ENCODE results near the gene RASGEF1C. TPM values are rescaled to one million over a fixed set of nuclear protein-coding genes. Genes with fewer than 3 reads are reported as not detected.

The RASGEF1C gene
- total RNA-seq, 2 experiments from 2014 or later = not detected

- H3K4me1 Mint-ChIP-seq (ENCODE audit: low read depth) = no peaks in the 10 kb centered on the region
- CTCF ChIA-PET = no interaction called here
- ATAC-seq (ENCODE audit: poor library complexity) (no peak), DNase-seq (peak in 1 of 14 experiments; percentile 12)
- POLR2A ChIA-PET = no interaction called here
- no peaks in the 10 kb centered on the region for H3K9me3 Mint-ChIP-seq
- TF ChIP-seq CTCF (IDR thresholded peaks at IDR 0.05) = no peak
- Histone ChIP-seq H3K27ac (ENCODE audit: low read depth in 1 of 2, low read length in 2 of 2) (no peak overlapping the region), H3K36me3 (ENCODE audit: insufficient read depth, low read length) (no peaks in the 10 kb centered on the region), H3K9me3 (ENCODE audit: control insufficient read depth in 1 of 2, insufficient read depth in 1 of 2, low read length in 2 of 2) (no peaks in the 10 kb centered on the region), H3K27me3 (ENCODE audit: control insufficient read depth in 1 of 2, insufficient read depth in 2 of 2, low read length in 2 of 2) (peaks cover 0 to 4% of the 10 kb centered on the region in 2 experiments), H3K4me1 (ENCODE audit: insufficient read depth, low read length) (peaks cover 3% of the 10 kb centered on the region), H3K4me3 (ENCODE audit: low read length) (no peak overlapping the region)
- intact Hi-C loops (cut with DNase I, micrococcal nuclease) = loop anchor here in 1 of 2 experiments (5.0 kb wide), 2 partner anchors 188 to 992 kb away; no protein-coding TSS in a partner anchor
- H3K36me3 Mint-ChIP-seq (ENCODE audit: low read depth) = no peaks in the 10 kb centered on the region
- H3K27me3 Mint-ChIP-seq = peaks cover 12% of the 10 kb centered on the region
- H3K4me3 Mint-ChIP-seq = no peak overlapping the region
- no peak overlapping the region for H3K27ac Mint-ChIP-seq
These were observed 79.5 kb downstream of the RASGEF1C start for GRCh38 chr5:180129291-180130190.

- peaks cover 12% of the 10 kb centered on the region for H3K27me3 Mint-ChIP-seq
- H3K36me3 Mint-ChIP-seq (ENCODE audit: low read depth) = no peaks in the 10 kb centered on the region
- H3K4me3 Mint-ChIP-seq = no peak overlapping the region
- POLR2A ChIA-PET = no interaction called here
- no peak for ATAC-seq (ENCODE audit: poor library complexity)
- no peaks in the 10 kb centered on the region for H3K9me3 Mint-ChIP-seq
- H3K27ac ChIP-seq (ENCODE audit: low read depth in 1 of 2, low read length in 2 of 2) = no peak overlapping the region
- no peaks in the 10 kb centered on the region for H3K9me3 ChIP-seq (ENCODE audit: control insufficient read depth in 1 of 2, insufficient read depth in 1 of 2, low read length in 2 of 2)
- CTCF ChIA-PET = no interaction called here
- H3K27ac Mint-ChIP-seq = no peak overlapping the region
- no peaks in the 10 kb centered on the region for H3K4me1 Mint-ChIP-seq (ENCODE audit: low read depth)
- DNase-seq = peak in 1 of 14 experiments; percentile 23
- peaks cover 0 to 4% of the 10 kb centered on the region in 2 experiments for H3K27me3 ChIP-seq (ENCODE audit: control insufficient read depth in 1 of 2, insufficient read depth in 2 of 2, low read length in 2 of 2)
- no peaks in the 10 kb centered on the region for H3K36me3 ChIP-seq (ENCODE audit: insufficient read depth, low read length)
- TF ChIP-seq CTCF (IDR thresholded peaks at IDR 0.05) = no peak
- no peak overlapping the region for H3K4me3 ChIP-seq (ENCODE audit: low read length)
- peaks cover 3% of the 10 kb centered on the region for H3K4me1 ChIP-seq (ENCODE audit: insufficient read depth, low read length)
- intact Hi-C loops (cut with DNase I, micrococcal nuclease) = loop anchor here in 1 of 2 experiments (5.0 kb wide), 2 partner anchors 189 to 991 kb away; no protein-coding TSS in a partner anchor
These were observed 80.2 kb downstream of the RASGEF1C start for GRCh38 chr5:180128671-180129261.

GRCh38 chr5:180127682-180128670, 81.0 kb downstream of the RASGEF1C start:
- Histone ChIP-seq H3K9me3 (ENCODE audit: control insufficient read depth in 1 of 2, insufficient read depth in 1 of 2, low read length in 2 of 2) (no peaks in the 10 kb centered on the region), H3K4me1 (ENCODE audit: insufficient read depth, low read length) (peaks cover 3% of the 10 kb centered on the region), H3K36me3 (ENCODE audit: insufficient read depth, low read length) (no peaks in the 10 kb centered on the region), H3K27me3 (ENCODE audit: control insufficient read depth in 1 of 2, insufficient read depth in 2 of 2, low read length in 2 of 2) (peaks cover 0 to 4% of the 10 kb centered on the region in 2 experiments), H3K27ac (ENCODE audit: low read depth in 1 of 2, low read length in 2 of 2) (no peak overlapping the region), H3K4me3 (ENCODE audit: low read length) (no peak overlapping the region)
- Mint-ChIP-seq H3K27me3 (peaks cover 12% of the 10 kb centered on the region), H3K4me1 (ENCODE audit: low read depth) (no peaks in the 10 kb centered on the region), H3K27ac (no peak overlapping the region), H3K4me3 (no peak overlapping the region), H3K36me3 (ENCODE audit: low read depth) (no peaks in the 10 kb centered on the region), H3K9me3 (no peaks in the 10 kb centered on the region)
- ATAC-seq (ENCODE audit: poor library complexity) (no peak), DNase-seq (peak in 2 of 14 experiments; percentile 7 to 23)
- no peak for TF ChIP-seq CTCF (IDR thresholded peaks at IDR 0.05)
- CTCF ChIA-PET = no interaction called here
- intact Hi-C loops (cut with DNase I, micrococcal nuclease) = loop anchor here (2.0 to 5.0 kb wide), 4 partner anchors 189 to 991 kb away; no protein-coding TSS in a partner anchor
- POLR2A ChIA-PET = no interaction called here
